ENCODE data around the gene RPA3. TPM values are rescaled to one million over a fixed set of nuclear protein-coding genes. Genes with fewer than 3 reads are reported as not detected.

RPA3 gene
- total RNA-seq, 1 experiment from 2014 or later, result 44.2 TPM

GRCh38 chr7:7699970-7700369 is 18.4 kb downstream of the RPA3 start:
- Mint-ChIP-seq H3K9me3 (ENCODE audit: unreplicated experiment) (no peaks in the 10 kb centered on the region), H3K36me3 (ENCODE audit: insufficient read depth, unreplicated experiment) (peaks cover 7% of the 10 kb centered on the region), H3K4me3 (ENCODE audit: unreplicated experiment) (no peak overlapping the region), H3K4me1 (ENCODE audit: insufficient read depth, unreplicated experiment) (peaks cover 21% of the 10 kb centered on the region), H3K27me3 (ENCODE audit: insufficient read depth, unreplicated experiment) (no peaks in the 10 kb centered on the region), H3K27ac (ENCODE audit: low read depth, unreplicated experiment) (no peak overlapping the region)
- intact Hi-C loops (cut with micrococcal nuclease), result no loop called here
- DNase-seq (ENCODE audit: unreplicated experiment), result no peak
- no peak for TF ChIP-seq CTCF (IDR thresholded peaks at IDR 0.05; ENCODE audit: unreplicated experiment)
- CTCF ChIA-PET, result no interaction called here
- no TSS peak for BruUV-seq (replicated peaks)
- POLR2A ChIA-PET, result interaction anchor here (0.8 kb wide), 1 partner anchor 73 kb away, joined by 3 read pairs; no protein-coding TSS in a partner anchor

- Mint-ChIP-seq H3K4me3 (ENCODE audit: unreplicated experiment) (no peak overlapping the region), H3K4me1 (ENCODE audit: insufficient read depth, unreplicated experiment) (peaks cover 27% of the 10 kb centered on the region), H3K36me3 (ENCODE audit: insufficient read depth, unreplicated experiment) (peaks cover 7% of the 10 kb centered on the region), H3K27ac (ENCODE audit: low read depth, unreplicated experiment) (no peak overlapping the region), H3K27me3 (ENCODE audit: insufficient read depth, unreplicated experiment) (no peaks in the 10 kb centered on the region), H3K9me3 (ENCODE audit: unreplicated experiment) (no peaks in the 10 kb centered on the region)
- intact Hi-C loops (cut with micrococcal nuclease), result no loop called here
- no peak for DNase-seq (ENCODE audit: unreplicated experiment)
- BruUV-seq (replicated peaks), result no TSS peak
- CTCF ChIA-PET, result no interaction called here
- TF ChIP-seq CTCF (IDR thresholded peaks at IDR 0.05; ENCODE audit: unreplicated experiment), result no peak
- POLR2A ChIA-PET, result interaction anchor here (0.6 to 1.3 kb wide), 3 partner anchors 12 to 74 kb away, joined by 3 read pairs; no protein-coding TSS in a partner anchor
Measured at GRCh38 chr7:7699380-7699779, 19.0 kb downstream of the RPA3 start.

- CTCF ChIA-PET, result interaction anchor here (0.7 kb wide), 1 partner anchor 128 kb away, joined by 6 read pairs; no protein-coding TSS in a partner anchor
- Mint-ChIP-seq H3K27me3 (ENCODE audit: insufficient read depth, unreplicated experiment) (no peaks in the 10 kb centered on the region), H3K36me3 (ENCODE audit: insufficient read depth, unreplicated experiment) (peaks cover 5% of the 10 kb centered on the region), H3K27ac (ENCODE audit: low read depth, unreplicated experiment) (no peak overlapping the region), H3K4me1 (ENCODE audit: insufficient read depth, unreplicated experiment) (peaks cover 28% of the 10 kb centered on the region), H3K9me3 (ENCODE audit: unreplicated experiment) (no peaks in the 10 kb centered on the region), H3K4me3 (ENCODE audit: unreplicated experiment) (no peak overlapping the region)
- POLR2A ChIA-PET, result interaction anchor here (0.6 to 1.3 kb wide), 2 partner anchors 11 to 17 kb away, joined by 3 read pairs; no protein-coding TSS in a partner anchor
- no peak for TF ChIP-seq CTCF (IDR thresholded peaks at IDR 0.05; ENCODE audit: unreplicated experiment)
- no TSS peak for BruUV-seq (replicated peaks)
- intact Hi-C loops (cut with micrococcal nuclease), result no loop called here
- no peak for DNase-seq (ENCODE audit: unreplicated experiment)
Measured at GRCh38 chr7:7698930-7699329, 19.5 kb downstream of the RPA3 start.

- no peaks in the 10 kb centered on the region for H3K36me3 Mint-ChIP-seq (ENCODE audit: insufficient read depth, unreplicated experiment)
- ChIA-PET POLR2A (interaction anchor here (0.7 to 2.0 kb wide), 7 partner anchors 11 to 274 kb away, joined by 3 to 9 read pairs (median 4); partner anchors contain the start of gene UMAD1), CTCF (interaction anchor here (0.6 to 1.3 kb wide), 5 partner anchors 15 to 64 kb away, joined by 3 to 5 read pairs (median 4); partner anchors contain the start of gene RPA3)
- intact Hi-C loops (cut with micrococcal nuclease), result no loop called here
- H3K4me3 Mint-ChIP-seq (ENCODE audit: unreplicated experiment), result peak overlapping the region; percentile 28
- BruUV-seq (replicated peaks), result no TSS peak
- H3K27ac Mint-ChIP-seq (ENCODE audit: low read depth, unreplicated experiment), result peak overlapping the region; percentile 95
- no peak for TF ChIP-seq CTCF (IDR thresholded peaks at IDR 0.05; ENCODE audit: unreplicated experiment)
- H3K9me3 Mint-ChIP-seq (ENCODE audit: unreplicated experiment), result no peaks in the 10 kb centered on the region
- H3K4me1 Mint-ChIP-seq (ENCODE audit: insufficient read depth, unreplicated experiment), result peaks cover 25% of the 10 kb centered on the region
- no peaks in the 10 kb centered on the region for H3K27me3 Mint-ChIP-seq (ENCODE audit: insufficient read depth, unreplicated experiment)
- peak; percentile 27 for DNase-seq (ENCODE audit: unreplicated experiment)
Measured at GRCh38 chr7:7696458-7697119, 21.8 kb downstream of the RPA3 start.

Data from MCF 10A (cell line).